GM21390 (cell line): ENCODE data around the gene SEMA6A.
"Not testable (repeated sequence)": the region's sequence is repeated elsewhere in the genome, so short reads cannot be mapped to it uniquely, and the experiment has no call there.

Experiments used
- ATAC-seq: cut with Tn5 transposase; IDR thresholded peaks from one replicate; pipeline ENCODE4 v1.9.1; 2021; ENCODE audit not compliant: unreplicated experiment

The SEMA6A gene

DNA sequence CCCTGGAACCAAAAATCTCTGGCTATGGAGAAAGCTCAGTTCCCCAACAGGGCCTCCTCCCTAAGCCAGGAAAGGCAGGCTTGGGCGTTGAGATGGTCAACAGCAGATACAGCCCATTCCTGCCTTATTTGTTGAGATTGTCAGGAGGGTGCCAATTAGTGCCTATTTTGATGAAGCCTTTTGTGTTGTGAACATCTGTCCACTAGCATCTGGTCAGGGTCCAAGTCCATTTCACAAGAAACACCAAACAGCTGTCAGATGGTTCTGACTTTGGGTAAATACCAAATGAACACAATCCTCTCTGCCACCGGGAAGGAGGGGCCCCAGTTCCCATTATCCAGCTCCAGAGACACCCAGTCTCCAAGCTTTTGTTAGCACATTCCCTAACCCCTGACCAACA is 19.9 kb downstream of the SEMA6A start:
- ATAC-seq: no peak

DNA sequence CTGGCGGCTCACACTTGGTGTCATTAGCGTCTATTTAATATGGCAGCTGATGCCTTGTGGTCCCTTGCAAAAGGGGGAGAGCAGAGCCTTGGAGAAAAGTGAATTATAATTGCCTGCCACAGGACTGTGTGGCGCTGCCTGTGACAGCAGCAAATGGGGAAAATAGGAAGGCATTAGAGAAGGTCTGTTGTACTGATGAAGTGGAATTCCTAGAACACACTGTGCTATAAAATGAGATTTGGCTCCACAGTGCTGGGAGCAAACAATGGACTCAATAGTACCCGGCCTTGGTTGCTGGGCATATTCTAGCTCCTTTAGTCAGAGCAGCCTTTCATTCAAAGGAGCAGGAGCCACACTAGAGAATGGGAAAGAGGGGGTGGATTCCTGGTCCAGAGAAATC is 21.3 kb downstream of the SEMA6A start:
- no peak for ATAC-seq

DNA sequence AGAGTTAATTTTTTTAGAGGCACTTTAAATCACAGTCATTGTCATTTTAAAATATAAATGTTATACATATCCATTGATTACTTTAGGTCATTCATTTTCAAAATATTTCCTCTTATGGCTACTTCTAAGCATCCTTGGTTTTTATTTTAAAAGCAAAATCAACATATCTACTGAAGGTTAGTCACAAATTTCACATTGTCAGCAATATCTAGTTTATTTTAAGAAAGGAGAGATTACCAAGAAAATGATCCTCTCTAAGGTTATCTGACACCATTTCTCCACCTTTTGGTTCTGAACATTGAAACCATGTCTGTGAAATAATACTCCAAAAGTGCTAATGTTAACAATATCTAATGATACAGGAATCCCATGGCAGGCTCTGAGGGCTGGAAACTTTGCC is 24.5 kb downstream of the SEMA6A start:
- no peak for ATAC-seq

DNA sequence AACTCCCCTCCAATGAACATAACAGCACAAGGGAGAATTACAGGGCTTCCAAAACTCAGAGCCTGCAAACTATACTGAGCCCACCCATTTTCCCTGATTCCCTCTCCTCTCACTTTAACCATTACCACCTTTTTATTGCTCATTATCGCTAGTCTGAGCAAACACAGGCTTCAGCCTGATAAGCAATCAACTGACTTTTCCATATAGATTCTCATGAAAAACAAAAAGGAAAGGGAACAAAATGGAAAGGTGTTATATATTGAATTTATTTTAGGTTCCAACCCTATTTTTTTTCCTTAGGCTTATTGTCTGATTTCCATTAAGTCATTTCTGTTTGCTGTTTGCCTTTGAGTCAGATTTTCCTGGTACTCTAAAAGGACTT is 27.9 kb downstream of the SEMA6A start:
- no peak for ATAC-seq

DNA sequence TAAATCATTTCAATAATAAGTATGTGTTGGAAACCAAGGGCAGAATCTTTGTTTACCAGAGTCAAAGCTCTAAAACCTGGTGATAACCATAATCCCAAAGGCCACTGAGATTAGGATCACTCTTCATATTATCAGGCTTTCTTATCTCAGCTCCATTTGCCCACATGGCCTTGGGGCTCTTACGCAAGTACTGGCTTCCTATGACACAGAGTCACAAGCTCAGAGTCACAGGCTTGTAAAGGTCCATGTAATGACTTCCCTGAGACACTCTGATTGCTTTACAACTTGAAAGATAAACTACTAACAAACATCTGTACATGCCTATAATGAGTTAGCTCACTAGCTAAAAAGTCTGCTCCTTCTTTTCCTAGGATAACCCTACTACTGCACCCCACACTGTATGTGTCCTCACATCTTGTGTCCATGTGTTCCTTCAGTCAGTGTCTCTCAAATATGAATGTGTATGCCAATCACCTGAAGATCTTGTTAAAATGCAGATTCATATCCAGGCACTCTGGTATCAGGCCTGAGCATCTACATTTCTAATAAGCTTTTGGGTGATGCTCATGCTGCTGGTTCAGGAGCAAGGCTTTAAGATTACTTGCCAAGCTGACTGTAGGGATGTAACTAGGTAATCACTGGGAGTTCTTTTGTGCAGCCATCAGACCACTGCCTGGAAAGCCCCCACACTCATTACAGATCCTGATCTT is 28.4 kb downstream of the SEMA6A start:
- no peak for ATAC-seq

DNA sequence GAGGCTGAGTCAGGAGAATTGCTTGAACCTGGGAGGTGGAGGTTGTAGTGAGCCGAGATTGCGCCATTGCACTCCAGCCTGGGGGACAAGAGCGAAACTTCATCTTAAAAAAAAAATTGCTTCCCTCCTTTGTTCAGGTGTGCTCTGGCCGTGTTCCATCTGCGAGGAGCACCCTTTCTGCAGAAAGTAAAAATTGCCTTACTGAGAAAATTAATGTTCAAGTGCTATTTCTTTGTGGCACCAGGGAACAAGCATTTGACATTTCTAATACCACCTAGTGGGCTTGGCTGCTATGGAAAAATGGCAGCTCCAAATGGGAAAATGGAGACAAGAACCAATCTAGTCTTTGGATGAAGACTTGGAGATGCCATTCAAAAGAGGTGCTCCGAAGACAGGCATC is 29.2 kb downstream of the SEMA6A start:
- ATAC-seq: not testable (repeated sequence)

DNA sequence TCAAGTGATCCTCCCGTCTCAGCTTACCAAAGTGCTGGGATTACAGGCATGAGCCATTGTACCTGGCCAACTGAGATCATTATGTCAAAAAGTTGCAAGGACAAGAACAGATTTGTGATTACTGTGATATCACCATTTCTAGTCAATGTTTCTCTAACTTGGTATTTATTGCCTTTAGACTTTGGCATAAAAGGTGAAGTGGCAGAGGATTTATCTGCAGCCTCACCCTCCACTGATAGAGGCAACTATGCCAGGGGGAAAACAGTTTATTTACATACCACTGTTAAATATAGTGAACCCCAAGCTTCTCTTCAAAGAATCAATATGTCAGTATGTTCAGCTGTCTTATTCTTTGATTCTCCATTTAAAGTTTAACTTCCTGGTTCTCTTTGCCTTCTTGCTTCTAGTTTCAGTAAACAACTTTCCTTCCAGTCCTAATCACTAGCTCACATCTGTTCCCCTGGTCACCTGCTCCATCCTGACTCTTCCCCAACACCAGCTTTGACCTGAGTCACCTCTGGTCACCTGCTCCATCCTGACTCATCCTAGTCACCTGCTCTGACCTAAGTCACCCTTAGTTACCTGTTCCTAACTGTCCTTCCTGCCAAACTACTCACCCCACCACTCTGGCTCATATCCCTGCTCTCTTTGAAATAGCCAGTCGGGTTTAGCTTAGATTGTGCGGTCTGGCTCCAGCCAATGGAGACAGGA is 29.9 kb downstream of the SEMA6A start:
- no peak for ATAC-seq

DNA sequence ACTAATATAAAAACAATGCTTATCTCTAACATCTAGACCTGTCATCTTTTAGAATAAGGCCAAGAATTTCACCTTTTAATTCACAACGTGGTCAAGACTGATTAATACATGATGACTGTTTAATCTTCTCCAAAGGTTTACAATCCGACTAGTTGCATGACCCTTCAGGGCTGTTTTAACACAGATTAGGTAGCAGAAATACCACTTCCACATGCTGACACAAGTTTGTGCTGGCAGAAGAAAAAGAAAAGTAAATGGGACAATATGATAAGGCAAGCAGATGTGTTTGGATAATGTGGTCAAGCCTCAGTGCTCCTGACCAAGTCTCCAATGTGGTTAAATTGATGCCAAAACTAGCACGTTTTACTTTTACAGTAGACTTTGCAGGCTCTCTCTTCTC is 31.1 kb downstream of the SEMA6A start:
- no peak for ATAC-seq

DNA sequence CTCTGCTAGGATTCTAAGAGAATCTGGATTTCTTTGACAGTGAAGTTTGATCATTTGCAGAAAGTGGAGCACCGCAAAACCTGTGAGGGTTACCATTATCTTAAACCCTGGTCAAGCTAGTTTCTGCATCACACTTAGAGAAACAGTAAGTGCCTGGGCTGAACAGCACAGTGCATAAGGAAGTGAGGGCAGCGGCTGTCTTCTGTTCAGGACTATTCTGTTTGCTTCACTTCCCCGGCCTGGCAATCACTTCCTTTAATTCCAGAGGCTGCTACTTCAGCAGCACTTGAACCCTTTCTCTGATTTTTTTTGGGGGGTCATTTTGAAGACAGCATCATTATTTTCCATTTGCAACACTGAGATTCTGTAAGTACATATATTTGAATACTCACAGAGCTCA is 32.0 kb downstream of the SEMA6A start:
- ATAC-seq: no peak

DNA sequence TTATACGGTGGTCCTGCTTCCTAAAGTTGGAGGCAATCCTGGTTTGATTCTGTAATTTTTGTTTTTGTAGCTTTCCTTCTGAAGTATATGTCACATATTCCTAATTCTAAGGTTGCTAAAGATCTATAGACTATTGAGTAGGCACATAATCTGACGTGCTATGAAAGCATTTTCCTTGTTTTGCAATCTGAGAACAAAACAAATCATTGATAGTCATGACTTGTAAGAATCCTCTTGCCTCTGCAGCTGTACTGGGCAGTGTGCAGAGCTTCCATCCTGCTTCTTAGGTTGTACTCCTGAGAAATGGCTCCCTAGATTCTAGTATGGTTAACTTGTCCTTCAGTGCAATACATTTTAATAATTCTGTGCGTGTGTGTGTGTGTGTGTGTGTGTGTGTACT is 35.4 kb downstream of the SEMA6A start:
- ATAC-seq: no peak

DNA sequence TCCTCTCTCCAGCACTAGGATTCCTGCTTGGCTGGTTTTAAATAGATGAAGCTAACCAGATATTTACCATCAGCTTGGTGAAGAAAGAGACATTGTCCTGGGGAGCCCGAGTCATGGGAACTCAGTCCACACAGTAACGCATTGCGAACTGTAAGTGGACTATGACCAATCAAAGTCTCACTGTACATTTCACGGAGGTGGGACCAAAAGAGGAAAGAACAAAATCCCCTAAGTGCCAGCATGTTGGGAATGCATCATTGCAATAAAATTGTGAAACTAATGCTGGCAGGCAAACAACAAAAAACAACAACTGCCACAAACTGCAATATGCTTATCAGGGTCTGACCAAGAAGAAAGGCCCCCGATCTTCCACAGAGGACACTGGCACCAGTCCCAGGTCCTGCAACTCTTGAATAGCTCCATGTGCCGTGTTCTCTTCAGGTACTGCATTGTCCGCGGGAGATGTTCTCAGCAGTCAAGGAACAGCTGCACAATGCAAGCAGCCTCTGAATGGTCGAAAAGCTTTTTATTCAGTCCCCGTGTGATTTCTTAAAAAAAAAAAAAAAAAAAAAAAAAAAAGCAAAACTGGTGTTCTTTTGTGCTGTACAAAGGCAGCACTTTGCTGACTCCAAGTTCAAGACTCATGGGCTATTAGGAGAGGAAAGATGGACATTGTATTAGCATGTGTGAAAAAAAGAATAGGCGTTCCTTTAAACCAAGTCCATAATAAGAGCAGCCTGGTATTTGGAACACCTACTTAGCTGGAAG is 38.1 kb downstream of the SEMA6A start:
- ATAC-seq: no peak

DNA sequence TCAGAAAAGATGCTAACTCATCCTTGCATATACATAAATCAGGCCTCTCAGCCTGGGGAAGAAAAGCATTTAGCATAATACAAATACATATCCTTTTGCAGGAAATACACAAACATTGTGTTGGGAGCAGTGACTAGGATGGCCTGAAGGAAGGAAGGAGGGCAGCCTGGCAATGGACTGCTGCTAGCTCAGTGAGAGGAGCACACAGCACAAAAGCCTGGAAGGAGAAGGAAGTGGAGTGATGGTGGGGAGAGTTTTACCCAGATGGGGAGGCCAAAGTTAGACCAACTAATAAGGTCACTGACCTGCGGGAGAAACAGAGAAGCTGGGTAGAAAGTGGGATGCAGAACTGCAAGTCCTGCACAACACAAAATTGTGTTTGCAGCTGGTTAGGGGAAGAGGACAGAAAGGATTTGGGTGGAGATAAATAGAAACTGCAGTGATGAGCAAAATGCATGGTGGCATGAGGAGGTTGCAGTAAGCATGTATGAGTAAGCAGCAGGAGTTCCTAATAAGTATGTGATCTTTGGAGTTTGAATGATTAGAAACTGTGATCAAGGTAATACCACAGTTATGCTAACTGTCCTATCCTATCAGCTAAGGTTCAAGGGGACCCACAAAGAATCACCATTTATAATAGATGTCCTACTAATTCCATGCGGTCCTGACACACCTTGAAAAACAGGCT is 39.5 kb downstream of the SEMA6A start:
- ATAC-seq: no peak

DNA sequence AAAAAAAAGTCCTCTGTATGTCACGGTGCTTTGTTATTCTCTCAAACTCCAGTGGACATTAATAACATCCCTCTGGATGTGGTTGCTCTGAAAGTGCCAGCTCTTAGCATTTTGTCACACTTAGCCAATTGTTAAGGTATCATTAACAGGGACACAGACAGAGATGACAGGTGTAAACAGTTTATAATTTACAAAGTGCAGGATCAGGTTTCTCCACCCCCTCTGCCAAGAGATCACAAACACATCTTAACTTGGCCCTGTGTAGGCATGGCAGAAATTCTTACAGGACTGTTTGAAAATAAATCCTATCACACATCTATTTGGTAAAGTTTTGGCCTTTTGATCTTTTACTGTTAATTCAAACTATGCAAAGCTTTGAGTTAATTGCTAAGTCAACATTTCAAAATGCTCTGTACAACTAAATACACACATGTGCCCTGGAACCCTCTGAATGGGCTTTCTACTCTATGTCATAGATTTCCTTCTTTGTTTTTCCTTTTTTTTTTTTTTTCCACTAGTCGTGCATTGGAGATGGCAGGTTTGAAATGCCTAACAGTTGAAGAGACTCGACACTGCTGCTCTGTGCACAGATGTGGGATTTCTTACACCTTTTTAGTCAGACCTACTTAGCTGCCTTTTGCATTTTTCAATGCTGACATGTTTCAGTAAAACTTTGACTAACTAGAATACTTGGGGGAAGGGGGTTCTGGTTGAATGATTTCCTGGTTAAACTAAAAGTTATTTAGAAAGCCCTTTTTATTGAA is 41.7 kb downstream of the SEMA6A start:
- no peak for ATAC-seq

DNA sequence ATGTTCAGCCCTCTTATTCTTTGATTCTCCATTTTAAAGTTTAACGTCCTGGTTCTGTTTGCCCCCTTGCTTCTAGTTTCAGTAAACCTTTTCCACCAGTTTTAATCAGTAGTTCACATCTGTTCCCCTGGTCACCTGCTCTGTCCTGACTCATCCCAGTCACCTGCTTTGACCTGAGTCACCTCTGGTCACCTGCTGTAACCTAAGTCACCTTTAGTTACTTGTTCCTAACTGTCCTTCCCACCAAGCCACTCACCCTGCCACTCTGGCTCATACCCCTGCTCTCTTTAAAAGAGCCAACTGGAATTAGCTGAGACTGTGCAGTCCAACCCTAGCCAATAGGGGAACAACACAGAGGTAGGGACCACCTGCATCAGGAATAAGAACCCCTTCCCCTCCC is 43.0 kb downstream of the SEMA6A start:
- no peak for ATAC-seq

DNA sequence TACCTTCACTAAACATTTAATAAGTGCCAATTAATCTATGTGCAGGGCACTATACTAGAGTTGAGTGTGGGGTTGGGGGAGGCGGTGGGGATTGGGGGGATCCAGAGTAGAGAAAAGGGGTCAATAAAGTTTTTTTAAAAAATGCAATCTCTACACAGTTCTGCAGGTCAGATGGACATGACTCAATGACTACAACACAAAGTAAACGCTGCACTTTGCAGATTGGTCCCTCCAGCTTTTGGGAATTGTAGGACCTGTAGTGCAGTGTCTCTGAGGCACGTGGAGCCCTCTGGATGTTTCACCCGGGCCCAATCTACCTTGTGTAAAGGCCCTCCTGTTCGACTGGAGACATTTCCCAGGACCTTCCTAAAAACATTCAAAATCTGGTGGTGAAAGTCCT is 43.5 kb downstream of the SEMA6A start:
- no peak for ATAC-seq

DNA sequence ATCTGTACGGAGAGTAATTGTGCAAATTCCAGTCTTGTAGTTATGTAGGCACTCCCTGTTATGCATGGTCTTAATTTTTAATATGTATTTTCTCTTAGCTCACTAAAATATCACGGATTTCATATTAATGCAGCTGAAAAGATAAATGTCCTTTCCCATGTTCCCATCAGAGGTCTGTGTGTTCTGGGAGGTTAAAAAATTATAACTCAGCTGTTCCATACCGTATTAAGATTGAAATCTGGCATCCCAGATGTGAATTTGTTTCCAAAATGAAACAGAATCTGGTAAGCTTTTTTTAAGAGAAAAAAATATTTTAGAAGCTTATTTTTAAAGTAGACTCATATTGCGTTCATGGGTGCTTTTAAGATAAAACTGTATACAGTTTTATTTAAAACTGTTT is 44.3 kb downstream of the SEMA6A start:
- no peak for ATAC-seq

DNA sequence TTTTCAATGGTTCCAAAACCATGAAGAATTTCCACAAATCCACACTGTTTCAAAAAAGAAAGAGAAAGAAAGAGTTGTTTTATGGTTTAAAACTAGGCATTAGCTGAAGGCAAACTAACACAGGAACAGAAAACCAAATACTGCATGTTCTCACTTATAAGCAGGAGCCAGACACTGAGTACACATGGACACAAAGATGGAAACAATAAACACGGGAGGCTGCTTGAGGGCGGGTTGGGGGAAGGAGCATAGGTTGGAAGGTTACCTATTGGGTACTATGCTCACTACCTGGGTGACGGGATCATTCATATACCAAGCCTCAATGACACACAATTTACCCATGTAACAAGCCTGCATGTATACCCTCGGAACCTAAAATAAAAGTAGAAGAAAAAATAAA is 45.0 kb downstream of the SEMA6A start:
- ATAC-seq: no peak

DNA sequence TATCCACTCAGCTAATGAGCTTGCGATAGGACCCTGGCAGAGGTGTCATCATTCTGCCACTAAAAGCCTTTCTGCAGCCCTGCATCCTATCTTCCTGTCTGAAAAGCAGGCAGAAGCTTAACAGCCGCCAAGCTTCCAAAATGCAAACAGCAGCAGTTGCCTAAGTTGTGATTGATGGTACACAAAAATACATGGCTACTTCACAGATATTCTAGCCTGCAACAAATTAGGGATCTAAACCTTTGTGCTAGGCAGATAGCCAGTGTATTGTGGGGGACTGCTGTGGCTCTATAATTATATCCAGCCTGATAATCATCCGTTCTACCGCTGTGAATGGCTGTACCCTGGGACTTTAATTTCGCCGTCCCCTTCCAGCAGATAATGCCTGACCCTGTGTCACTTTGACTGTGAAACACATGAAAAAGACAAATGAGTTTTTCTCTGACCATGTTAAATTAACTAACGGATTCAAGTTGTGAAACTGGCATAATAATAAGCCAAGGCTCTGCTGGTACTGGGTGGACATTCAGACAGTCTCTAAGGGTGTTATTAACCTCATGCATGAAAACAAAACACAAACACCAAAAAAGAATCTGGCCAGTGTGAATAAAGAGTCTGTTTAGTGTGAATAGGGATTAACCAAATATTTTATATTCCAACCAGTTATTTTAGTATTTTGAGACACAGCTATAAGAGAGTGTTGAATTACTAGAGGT is 45.9 kb downstream of the SEMA6A start:
- ATAC-seq: no peak

DNA sequence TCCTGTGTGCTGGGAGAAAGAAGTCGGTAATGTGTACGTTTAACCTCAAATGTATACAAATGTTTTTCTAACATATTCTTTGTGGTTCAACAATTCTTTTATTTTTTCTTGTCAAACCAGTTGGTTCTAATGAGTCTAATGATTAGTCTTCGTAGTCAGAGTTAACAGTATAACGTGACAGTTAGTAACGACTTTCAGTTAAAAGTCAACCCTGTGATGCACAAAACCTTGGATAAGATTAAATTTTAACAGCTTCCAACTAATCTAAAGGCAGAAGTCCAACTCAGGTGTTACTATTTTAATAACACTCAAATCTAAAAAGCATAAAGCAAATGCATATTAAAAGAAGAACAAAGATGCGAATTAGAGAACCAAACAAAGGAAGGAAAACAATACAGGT is 47.0 kb downstream of the SEMA6A start:
- ATAC-seq: no peak

DNA sequence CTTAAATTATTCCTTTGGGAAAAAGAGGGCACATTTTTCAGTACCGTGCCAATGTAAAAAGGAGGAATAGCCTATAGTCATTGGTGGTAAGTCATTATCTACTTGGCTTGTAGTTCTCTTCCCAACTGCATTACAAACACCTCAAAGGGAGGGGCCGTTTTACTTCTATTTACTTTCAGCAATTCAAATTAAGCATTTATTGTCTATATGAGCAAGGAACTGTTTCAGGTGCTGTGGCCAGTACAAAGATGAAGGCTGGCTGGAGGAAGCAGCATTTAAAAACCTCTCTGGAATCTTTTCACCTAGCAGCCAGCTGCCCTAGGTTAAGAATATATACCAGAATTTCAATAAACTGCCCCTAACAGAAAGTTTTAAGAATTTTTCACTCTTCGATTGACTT is 48.9 kb downstream of the SEMA6A start:
- no peak for ATAC-seq
